H1 (cell line): ENCODE data around the gene MACROD2. TPM values are rescaled to one million over a fixed set of nuclear protein-coding genes. Genes with fewer than 3 reads are reported as not detected.

ENCODE experiments used
- BRCA1 ChIP-seq: IDR thresholded peaks from 2 replicates; pipeline ENCODE4 v1.6.1; 2012; ENCODE audit warnings: low read depth, low read length, improper control_type of control experiment
- CHD2 ChIP-seq: IDR thresholded peaks from 2 replicates; pipeline ENCODE4 v1.6.1; 2012; ENCODE audit warnings: low read length, improper control_type of control experiment
- FOSL1 ChIP-seq: IDR thresholded peaks from 2 replicates; pipeline ENCODE4 v1.6.1; 2011; ENCODE audit warnings: mild to moderate bottlenecking, low read depth, low read length, moderate library complexity; ENCODE audit not compliant: insufficient read depth
- KDM1A ChIP-seq: fragments of 200-600, 300-600 bp; sonication (generic); IDR thresholded peaks from 2 replicates; pipeline ENCODE4 v1.7.1; 2016; ENCODE audit warnings: mild to moderate bottlenecking, low read length, borderline replicate concordance
- KDM4A ChIP-seq: IDR thresholded peaks from one replicate; pipeline ENCODE4 v1.7.1; 2012; ENCODE audit warnings: low read depth, mild to moderate bottlenecking, moderate library complexity, low read length, inconsistent platforms; ENCODE audit not compliant: severe bottlenecking
- KDM5A ChIP-seq: fragments of 200-600 bp; IDR thresholded peaks from 2 replicates; pipeline ENCODE4 v1.7.1; 2012; ENCODE audit warnings: mild to moderate bottlenecking, low read length, inconsistent platforms, mixed read lengths
- POLR2A ChIP-seq, 2 experiments: IDR thresholded peaks; 1 replicate in 1 of 2; 2 replicates in 1 of 2; pipeline ENCODE4 v1.6.1; 2011; ENCODE audit warnings: low read depth in 2 of 2, low read length in 2 of 2, mild to moderate bottlenecking in 2 of 2; ENCODE audit errors: control extremely low read depth in 1 of 2
- RXRA ChIP-seq: IDR thresholded peaks from 2 replicates; pipeline ENCODE4 v1.6.1; 2011; ENCODE audit warnings: low read depth, mild to moderate bottlenecking, low read length, moderate library complexity; ENCODE audit not compliant: insufficient read depth
- TAF1 ChIP-seq: IDR thresholded peaks from 2 replicates; pipeline ENCODE4 v1.6.1; 2011; ENCODE audit warnings: mild to moderate bottlenecking, low read depth, low read length
- polyA plus RNA-seq, 7 experiments: library from polyadenylated mRNA; depleted of rRNA in 3 of 7; stranded (reverse) in 5 of 7; unstranded in 2 of 7; fragments of >200 nt in 5 of 7; fragments of 200-250 nt in 2 of 7; gene quantifications; 1 replicate in 5 of 7; 2 replicates in 1 of 7; 4 replicates in 1 of 7; pipeline versions ENCODE4 v1.2.1 to v1.2.3, GENCODE V29; 2011 to 2013; ENCODE audit warnings: missing spikeins in 2 of 7, mixed read lengths in 2 of 7
- total RNA-seq: library from RNA; stranded (reverse); fragmentation: NEBNext Ultra II Directional; extraction: Animal tissue kit (Norgen Biotek cat#: 25700); gene quantifications from 2 replicates; pipeline ENCODE4 v1.2.1, GENCODE V29; 2021

The MACROD2 gene
- total and polyA plus RNA-seq, 2 of the 8 experiments (the other 6 are each of a cell fraction or from before 2014, with no cell fraction given) = 0.70 to 3.9 TPM

GRCh38 chr20:14260367-14260766, 265.1 kb downstream of the MACROD2 start (continued):
- TF ChIP-seq CHD2 (no peak), TAF1 (no peak), RXRA (no peak), KDM1A (no peak), FOSL1 (no peak), BRCA1 (no peak), KDM4A (no peak), POLR2A (IDR thresholded peaks at IDR 0.05; ENCODE audit: control extremely low read depth in 1 of 2, low read depth in 2 of 2, low read length in 2 of 2) (no peak), KDM5A (no peak)
